ENCODE measurements around the gene CDNF. TPM values are rescaled to one million over a fixed set of nuclear protein-coding genes. Genes with fewer than 3 reads are reported as not detected.

The CDNF gene
- total RNA-seq, 1 donor from 2014 or later = 1.1 TPM

DNA sequence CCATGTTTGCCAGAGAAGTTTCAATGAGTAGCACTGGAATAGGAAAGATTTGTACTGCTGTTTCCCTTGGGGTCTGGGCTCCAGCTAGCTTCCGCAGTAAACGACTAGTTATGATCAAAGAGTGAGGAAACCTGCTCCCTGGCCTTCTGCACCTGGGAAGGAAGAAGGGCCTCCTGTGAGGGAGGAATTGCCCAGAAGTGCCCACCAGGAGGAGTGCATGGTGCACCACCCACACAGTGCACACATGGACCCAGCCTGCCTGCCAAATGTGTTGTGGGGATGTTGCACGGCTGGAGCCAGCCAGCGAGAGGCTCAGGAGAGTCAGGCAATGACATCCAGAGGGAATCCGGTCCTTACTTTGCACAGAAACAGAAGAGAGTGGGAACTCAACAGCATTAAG is 36.1 kb downstream of the CDNF start:
- no peaks in the 10 kb centered on the region for H3K9me3 Mint-ChIP-seq
- peaks cover 32% of the 10 kb centered on the region for H3K27me3 Mint-ChIP-seq (ENCODE audit: low read depth)
- TF ChIP-seq, protein P1, sequence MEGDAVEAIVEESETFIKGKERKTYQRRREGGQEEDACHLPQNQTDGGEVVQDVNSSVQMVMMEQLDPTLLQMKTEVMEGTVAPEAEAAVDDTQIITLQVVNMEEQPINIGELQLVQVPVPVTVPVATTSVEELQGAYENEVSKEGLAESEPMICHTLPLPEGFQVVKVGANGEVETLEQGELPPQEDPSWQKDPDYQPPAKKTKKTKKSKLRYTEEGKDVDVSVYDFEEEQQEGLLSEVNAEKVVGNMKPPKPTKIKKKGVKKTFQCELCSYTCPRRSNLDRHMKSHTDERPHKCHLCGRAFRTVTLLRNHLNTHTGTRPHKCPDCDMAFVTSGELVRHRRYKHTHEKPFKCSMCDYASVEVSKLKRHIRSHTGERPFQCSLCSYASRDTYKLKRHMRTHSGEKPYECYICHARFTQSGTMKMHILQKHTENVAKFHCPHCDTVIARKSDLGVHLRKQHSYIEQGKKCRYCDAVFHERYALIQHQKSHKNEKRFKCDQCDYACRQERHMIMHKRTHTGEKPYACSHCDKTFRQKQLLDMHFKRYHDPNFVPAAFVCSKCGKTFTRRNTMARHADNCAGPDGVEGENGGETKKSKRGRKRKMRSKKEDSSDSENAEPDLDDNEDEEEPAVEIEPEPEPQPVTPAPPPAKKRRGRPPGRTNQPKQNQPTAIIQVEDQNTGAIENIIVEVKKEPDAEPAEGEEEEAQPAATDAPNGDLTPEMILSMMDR (conservative IDR thresholded peaks at IDR 0.05) = no peak
- no peaks in the 10 kb centered on the region for H3K36me3 Mint-ChIP-seq (ENCODE audit: low read depth)
- H3K4me1 Mint-ChIP-seq = no peaks in the 10 kb centered on the region
- no peak overlapping the region for H3K27ac Mint-ChIP-seq (ENCODE audit: unreplicated experiment)
- H3K4me3 Mint-ChIP-seq = no peak overlapping the region
- no peak for DNase-seq (ENCODE audit: low read depth, low spot score)

DNA sequence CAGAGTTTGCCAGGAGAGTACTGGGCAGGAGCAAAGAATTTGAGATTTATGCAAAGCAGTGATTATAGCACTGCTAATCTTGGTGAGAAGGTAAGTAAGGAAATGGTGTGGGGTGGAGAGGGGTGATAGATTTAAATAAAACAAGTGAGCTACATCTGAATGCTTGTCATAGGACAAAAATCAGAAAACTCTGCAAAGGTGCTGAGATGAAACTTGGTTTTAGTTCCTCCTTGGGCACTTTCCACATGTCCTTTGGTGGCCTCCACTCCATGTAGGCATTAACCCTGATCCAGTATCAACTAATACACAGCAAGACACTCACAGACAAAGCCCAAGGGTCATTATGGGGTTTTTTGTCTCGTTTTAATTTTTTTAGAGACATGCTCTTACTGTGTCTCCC is 37.4 kb downstream of the CDNF start:
- no peaks in the 10 kb centered on the region for H3K36me3 Mint-ChIP-seq (ENCODE audit: low read depth)
- DNase-seq (ENCODE audit: low read depth, low spot score) = no peak
- no peak overlapping the region for H3K4me3 Mint-ChIP-seq
- H3K9me3 Mint-ChIP-seq = no peaks in the 10 kb centered on the region
- H3K27me3 Mint-ChIP-seq (ENCODE audit: low read depth) = peaks cover 31% of the 10 kb centered on the region
- no peak overlapping the region for H3K27ac Mint-ChIP-seq (ENCODE audit: unreplicated experiment)
- TF ChIP-seq, protein P1 (conservative IDR thresholded peaks at IDR 0.05) = no peak
- no peaks in the 10 kb centered on the region for H3K4me1 Mint-ChIP-seq

DNA sequence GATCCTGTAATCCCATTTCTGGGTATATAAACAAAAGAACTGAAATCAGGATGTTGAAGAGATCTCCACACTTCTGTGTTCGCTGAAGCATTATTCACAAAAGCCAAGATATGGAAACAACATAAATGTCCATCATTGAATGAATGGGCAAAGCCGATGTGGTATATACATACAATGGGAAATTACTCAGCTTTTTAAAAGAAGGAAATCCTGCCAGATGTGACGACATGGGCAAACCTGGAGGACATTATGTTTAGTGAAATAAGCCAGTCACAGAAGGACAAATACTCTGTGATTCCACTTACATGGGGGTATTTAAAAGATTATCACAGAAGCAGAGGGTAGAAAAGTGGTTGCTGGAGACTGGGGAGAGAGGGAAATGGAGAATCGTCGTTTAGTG is 39.2 kb downstream of the CDNF start:
- DNase-seq (ENCODE audit: low read depth, low spot score) = no peak
- Mint-ChIP-seq H3K4me3 (no peak overlapping the region), H3K4me1 (no peaks in the 10 kb centered on the region), H3K27ac (ENCODE audit: unreplicated experiment) (no peak overlapping the region), H3K9me3 (no peaks in the 10 kb centered on the region), H3K27me3 (ENCODE audit: low read depth) (peaks cover 31% of the 10 kb centered on the region), H3K36me3 (ENCODE audit: low read depth) (no peaks in the 10 kb centered on the region)
- TF ChIP-seq, protein P1 (conservative IDR thresholded peaks at IDR 0.05) = no peak

DNA sequence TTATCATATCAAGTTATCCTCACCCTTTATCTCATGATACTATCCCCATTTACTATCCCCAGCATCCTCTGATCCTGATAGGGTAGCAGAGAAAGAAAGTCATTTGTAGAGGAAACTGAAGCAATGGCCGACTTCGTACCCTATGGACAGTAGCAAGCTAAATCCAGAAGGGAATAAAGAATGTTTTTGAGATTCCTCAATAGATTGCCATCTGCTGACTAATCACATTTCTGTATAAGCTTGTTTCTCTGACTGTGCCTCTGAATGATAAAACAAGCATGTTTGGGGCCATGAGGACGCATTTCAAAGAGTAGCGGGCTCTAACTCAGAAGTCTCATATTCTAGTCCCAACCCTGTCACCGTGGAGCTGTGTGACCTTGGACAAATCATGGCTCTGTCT is 49.9 kb downstream of the CDNF start:
- TF ChIP-seq, protein P1 (conservative IDR thresholded peaks at IDR 0.05) = no peak
- Mint-ChIP-seq H3K27me3 (ENCODE audit: low read depth) (no peaks in the 10 kb centered on the region), H3K4me1 (peaks cover under 1% of the 10 kb centered on the region), H3K4me3 (no peak overlapping the region), H3K27ac (ENCODE audit: unreplicated experiment) (no peak overlapping the region), H3K36me3 (ENCODE audit: low read depth) (no peaks in the 10 kb centered on the region), H3K9me3 (peaks cover 2% of the 10 kb centered on the region)
- no peak for DNase-seq (ENCODE audit: low read depth, low spot score)

DNA sequence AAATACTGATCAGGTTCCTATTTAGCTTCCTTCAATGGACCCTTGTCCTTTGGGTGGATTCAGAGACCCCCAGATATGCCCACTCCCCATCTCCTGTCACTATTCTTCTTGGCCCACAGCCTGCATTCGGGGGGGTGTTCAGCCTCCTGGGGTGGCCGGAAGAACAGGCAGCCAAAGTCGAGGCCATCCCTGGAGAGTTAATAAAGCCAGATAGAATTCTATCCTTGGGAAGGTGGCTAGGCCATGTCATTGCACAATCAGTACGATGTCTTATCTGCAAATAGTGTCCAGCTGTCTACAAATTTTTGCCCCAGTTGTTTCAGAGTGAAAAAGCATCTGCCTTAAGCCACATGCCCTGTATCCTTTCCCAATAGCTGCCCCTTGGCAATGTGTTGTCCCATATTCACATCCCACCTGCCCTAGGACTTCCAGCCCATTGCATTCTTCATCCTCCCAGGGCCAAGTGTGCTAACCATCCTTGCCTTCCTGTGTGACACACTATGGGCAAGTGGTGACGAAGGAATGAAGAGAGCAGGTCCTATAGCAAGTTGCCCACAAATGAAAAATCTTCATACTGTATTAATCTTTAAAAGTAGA is 53.3 kb downstream of the CDNF start:
- Mint-ChIP-seq H3K36me3 (ENCODE audit: low read depth) (no peaks in the 10 kb centered on the region), H3K4me1 (peaks cover 8% of the 10 kb centered on the region), H3K4me3 (no peak overlapping the region), H3K9me3 (peaks cover 2% of the 10 kb centered on the region), H3K27ac (ENCODE audit: unreplicated experiment) (no peak overlapping the region), H3K27me3 (ENCODE audit: low read depth) (no peaks in the 10 kb centered on the region)
- DNase-seq (ENCODE audit: low read depth, low spot score) = no peak
- TF ChIP-seq, protein P1 (conservative IDR thresholded peaks at IDR 0.05) = no peak

Data from neural crest cell (in vitro differentiated cells).